ENCODE data around the gene HECW1.

Gene HECW1

DNA sequence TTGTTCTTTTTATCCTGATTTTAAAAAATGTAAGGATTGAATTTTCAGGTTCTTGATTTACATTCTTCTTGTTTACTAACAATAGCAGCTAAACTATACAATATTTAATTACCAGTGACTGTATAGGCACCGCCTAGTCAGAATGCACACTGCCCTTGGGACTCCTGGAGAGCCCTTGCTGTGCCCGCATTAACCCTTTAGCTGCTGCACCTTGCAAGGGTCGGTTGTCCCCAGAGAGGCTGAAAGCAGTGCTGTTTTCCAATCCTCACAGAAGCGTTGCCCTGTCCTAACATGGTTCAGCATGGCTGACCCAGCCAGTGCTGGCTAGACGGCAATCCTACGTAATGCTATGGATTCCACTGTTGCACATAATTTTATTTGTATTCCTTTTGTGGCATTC lies 102.6 kb downstream of the HECW1 start:
- TF ChIP-seq, protein P1, sequence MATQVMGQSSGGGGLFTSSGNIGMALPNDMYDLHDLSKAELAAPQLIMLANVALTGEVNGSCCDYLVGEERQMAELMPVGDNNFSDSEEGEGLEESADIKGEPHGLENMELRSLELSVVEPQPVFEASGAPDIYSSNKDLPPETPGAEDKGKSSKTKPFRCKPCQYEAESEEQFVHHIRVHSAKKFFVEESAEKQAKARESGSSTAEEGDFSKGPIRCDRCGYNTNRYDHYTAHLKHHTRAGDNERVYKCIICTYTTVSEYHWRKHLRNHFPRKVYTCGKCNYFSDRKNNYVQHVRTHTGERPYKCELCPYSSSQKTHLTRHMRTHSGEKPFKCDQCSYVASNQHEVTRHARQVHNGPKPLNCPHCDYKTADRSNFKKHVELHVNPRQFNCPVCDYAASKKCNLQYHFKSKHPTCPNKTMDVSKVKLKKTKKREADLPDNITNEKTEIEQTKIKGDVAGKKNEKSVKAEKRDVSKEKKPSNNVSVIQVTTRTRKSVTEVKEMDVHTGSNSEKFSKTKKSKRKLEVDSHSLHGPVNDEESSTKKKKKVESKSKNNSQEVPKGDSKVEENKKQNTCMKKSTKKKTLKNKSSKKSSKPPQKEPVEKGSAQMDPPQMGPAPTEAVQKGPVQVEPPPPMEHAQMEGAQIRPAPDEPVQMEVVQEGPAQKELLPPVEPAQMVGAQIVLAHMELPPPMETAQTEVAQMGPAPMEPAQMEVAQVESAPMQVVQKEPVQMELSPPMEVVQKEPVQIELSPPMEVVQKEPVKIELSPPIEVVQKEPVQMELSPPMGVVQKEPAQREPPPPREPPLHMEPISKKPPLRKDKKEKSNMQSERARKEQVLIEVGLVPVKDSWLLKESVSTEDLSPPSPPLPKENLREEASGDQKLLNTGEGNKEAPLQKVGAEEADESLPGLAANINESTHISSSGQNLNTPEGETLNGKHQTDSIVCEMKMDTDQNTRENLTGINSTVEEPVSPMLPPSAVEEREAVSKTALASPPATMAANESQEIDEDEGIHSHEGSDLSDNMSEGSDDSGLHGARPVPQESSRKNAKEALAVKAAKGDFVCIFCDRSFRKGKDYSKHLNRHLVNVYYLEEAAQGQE (IDR thresholded peaks at IDR 0.05; ENCODE audit: insufficient read depth in 1 of 2, low read depth in 2 of 2, low read length in 2 of 2): no peak
- no peak for TF ChIP-seq FOXP2 (optimal IDR thresholded peaks at IDR 0.05; ENCODE audit: borderline replicate concordance, extremely low read depth, extremely low read length, insufficient read depth)
- TF ChIP-seq POLR2AphosphoS5 (IDR thresholded peaks at IDR 0.05; ENCODE audit: low read depth, low read length): no peak
- TF ChIP-seq TAF1 (IDR thresholded peaks at IDR 0.05; ENCODE audit: borderline replicate concordance, insufficient read depth, low read length): no peak
- TF ChIP-seq SIN3A (IDR thresholded peaks at IDR 0.05; ENCODE audit: borderline replicate concordance, insufficient read depth, low read length): no peak

DNA sequence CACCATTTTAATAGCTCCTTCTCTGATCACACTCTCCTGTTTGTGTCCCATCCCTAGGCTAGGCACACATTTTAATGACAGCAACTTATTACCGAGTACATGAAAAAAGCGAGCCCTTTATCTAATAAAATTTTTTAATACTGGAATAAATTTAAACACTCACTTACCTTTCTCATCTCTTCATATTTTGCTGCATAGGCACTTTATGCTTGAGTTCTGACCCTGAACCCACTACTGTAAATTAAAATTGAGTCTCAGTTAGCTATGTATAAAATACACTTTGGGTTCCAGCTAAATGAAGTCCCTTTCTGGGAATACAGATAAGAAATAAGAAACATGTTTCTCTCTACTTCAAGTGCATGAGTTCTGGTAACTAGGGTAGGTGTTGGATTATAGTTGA lies 104.6 kb downstream of the HECW1 start:
- TF ChIP-seq SIN3A (IDR thresholded peaks at IDR 0.05; ENCODE audit: borderline replicate concordance, insufficient read depth, low read length) (no peak), TAF1 (IDR thresholded peaks at IDR 0.05; ENCODE audit: borderline replicate concordance, insufficient read depth, low read length) (no peak), FOXP2 (optimal IDR thresholded peaks at IDR 0.05; ENCODE audit: borderline replicate concordance, extremely low read depth, extremely low read length, insufficient read depth) (no peak), POLR2AphosphoS5 (IDR thresholded peaks at IDR 0.05; ENCODE audit: low read depth, low read length) (no peak)
- TF ChIP-seq, protein P1 (IDR thresholded peaks at IDR 0.05; ENCODE audit: insufficient read depth in 1 of 2, low read depth in 2 of 2, low read length in 2 of 2): no peak

DNA sequence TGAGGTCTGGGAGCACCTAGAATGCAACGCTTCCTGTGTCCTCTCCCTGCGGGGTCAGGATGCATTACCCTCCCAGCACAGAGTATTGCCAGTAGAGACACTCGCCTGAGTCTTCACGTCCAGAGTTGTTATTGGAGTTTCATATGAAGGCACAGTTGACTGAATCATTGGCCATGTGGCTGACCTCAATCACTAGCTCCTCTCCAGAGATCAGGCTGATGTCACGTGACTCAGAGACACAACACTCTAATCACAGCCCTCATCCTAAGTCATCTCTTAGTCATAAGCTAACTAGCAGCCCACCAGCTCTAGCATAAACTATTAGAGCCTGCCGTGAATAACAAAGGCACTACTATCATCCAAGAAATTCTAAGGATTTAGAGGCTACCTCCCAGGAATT lies 107.8 kb downstream of the HECW1 start:
- TF ChIP-seq SIN3A (IDR thresholded peaks at IDR 0.05; ENCODE audit: borderline replicate concordance, insufficient read depth, low read length) (no peak), TAF1 (IDR thresholded peaks at IDR 0.05; ENCODE audit: borderline replicate concordance, insufficient read depth, low read length) (no peak), POLR2AphosphoS5 (IDR thresholded peaks at IDR 0.05; ENCODE audit: low read depth, low read length) (no peak), FOXP2 (optimal IDR thresholded peaks at IDR 0.05; ENCODE audit: borderline replicate concordance, extremely low read depth, extremely low read length, insufficient read depth) (no peak)
- TF ChIP-seq, protein P1 (IDR thresholded peaks at IDR 0.05; ENCODE audit: insufficient read depth in 1 of 2, low read depth in 2 of 2, low read length in 2 of 2): no peak

DNA sequence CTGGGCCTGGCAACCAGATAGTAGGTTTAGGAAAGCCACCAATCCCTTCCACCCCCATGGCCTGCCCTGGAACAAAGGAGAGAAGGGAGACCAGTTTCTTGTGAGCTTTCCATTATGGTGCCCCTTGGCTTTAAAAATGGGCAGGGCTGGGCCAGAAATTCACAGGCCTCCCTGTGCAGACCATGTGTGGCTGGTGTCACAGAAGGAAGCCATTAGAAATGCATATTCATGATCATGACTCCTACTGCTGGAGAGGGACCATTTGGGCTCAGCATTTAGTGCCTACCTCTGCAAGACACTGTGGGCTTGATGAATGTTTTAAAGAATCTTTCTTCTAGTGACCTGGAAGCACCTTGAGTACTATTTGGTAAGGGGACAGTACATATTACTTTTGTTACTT lies 108.3 kb downstream of the HECW1 start:
- no peak for TF ChIP-seq SIN3A (IDR thresholded peaks at IDR 0.05; ENCODE audit: borderline replicate concordance, insufficient read depth, low read length)
- TF ChIP-seq POLR2AphosphoS5 (IDR thresholded peaks at IDR 0.05; ENCODE audit: low read depth, low read length): no peak
- TF ChIP-seq, protein P1 (IDR thresholded peaks at IDR 0.05; ENCODE audit: insufficient read depth in 1 of 2, low read depth in 2 of 2, low read length in 2 of 2): no peak
- TF ChIP-seq TAF1 (IDR thresholded peaks at IDR 0.05; ENCODE audit: borderline replicate concordance, insufficient read depth, low read length): no peak
- TF ChIP-seq FOXP2 (optimal IDR thresholded peaks at IDR 0.05; ENCODE audit: borderline replicate concordance, extremely low read depth, extremely low read length, insufficient read depth): no peak

DNA sequence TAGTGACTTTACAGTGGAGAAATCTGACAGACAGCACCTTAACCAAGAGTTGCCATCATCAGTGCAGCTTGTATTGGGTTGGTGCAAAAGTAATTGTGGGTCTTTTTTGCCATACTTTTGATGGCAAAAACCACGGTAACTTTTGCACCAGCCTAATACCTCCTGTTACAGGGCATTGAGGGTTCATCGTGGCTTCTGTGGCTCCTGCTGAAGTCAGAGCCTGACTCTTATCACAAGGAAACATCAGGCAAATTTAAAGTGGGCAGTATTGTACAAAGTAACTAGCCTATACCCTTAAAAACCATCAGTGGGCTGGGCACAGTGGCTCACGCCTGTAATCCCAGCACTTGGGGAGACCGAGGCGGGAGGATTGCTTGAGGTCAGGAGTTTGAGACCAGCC lies 117.4 kb downstream of the HECW1 start:
- TF ChIP-seq TAF1 (IDR thresholded peaks at IDR 0.05; ENCODE audit: borderline replicate concordance, insufficient read depth, low read length): no peak
- TF ChIP-seq, protein P1 (IDR thresholded peaks at IDR 0.05; ENCODE audit: insufficient read depth in 1 of 2, low read depth in 2 of 2, low read length in 2 of 2): no peak
- TF ChIP-seq SIN3A (IDR thresholded peaks at IDR 0.05; ENCODE audit: borderline replicate concordance, insufficient read depth, low read length): no peak
- no peak for TF ChIP-seq FOXP2 (optimal IDR thresholded peaks at IDR 0.05; ENCODE audit: borderline replicate concordance, extremely low read depth, extremely low read length, insufficient read depth)
- TF ChIP-seq POLR2AphosphoS5 (IDR thresholded peaks at IDR 0.05; ENCODE audit: low read depth, low read length): no peak
